Prostate gland (tissue), 2 donors: ENCODE results near the gene PNPLA5. TPM values are rescaled to one million over a fixed set of nuclear protein-coding genes. Genes with fewer than 3 reads are reported as not detected.

Experiments used
- DNase-seq: peaks from one replicate; pipeline ENCODE4 v3.0.0-alpha.2; 2019; ENCODE audit warnings: low spot score
- H3K27ac ChIP-seq, 2 donors: fragments of 200-600 bp; sonication (generic); 2 replicates each; pipeline ENCODE4 v1.5.1; 2017 to 2019
- H3K27me3 ChIP-seq: fragments of 200-600 bp; sonication (generic); replicated peaks from 2 replicates; pipeline ENCODE4 v1.5.1; 2019; ENCODE audit not compliant: insufficient read depth
- H3K36me3 ChIP-seq, 2 donors: fragments of 200-600 bp; sonication (generic); 1 replicate in 1 of 2; 2 replicates in 1 of 2; pipeline versions ENCODE4 v1.5.1 to v1.8.1; 2017 to 2019
- H3K4me1 ChIP-seq: fragments of 200-600 bp; sonication (generic); replicated peaks from 2 replicates; pipeline ENCODE4 v1.5.1; 2019
- H3K4me3 ChIP-seq, 2 donors: fragments of 200-600 bp; sonication (generic); 2 replicates each; pipeline ENCODE4 v1.5.1; 2017 to 2019
- H3K9me3 ChIP-seq: fragments of 200-600 bp; sonication (generic); 2 replicates; pipeline ENCODE4 v1.5.1; 2017
- CTCF ChIP-seq, 4 experiments: fragments of 200-600 bp in 2 of 4; fragments of 450-650 bp in 2 of 4; sonication (generic) in 2 of 4; IDR thresholded peaks; 1 replicate in 3 of 4; 2 replicates in 1 of 4; pipeline ENCODE4 v1.5.1; 2016 to 2019; ENCODE audit warnings: antibody characterized with exemption in 4 of 4, mild to moderate bottlenecking in 2 of 4, moderate library complexity in 2 of 4
- POLR2A ChIP-seq: fragments of 450-650 bp; IDR thresholded peaks from one replicate; pipeline ENCODE4 v1.6.1; 2016; ENCODE audit warnings: antibody characterized with exemption, mild to moderate bottlenecking
- POLR2AphosphoS5 ChIP-seq: sonication (generic); formaldehyde crosslinking; IDR thresholded peaks from one replicate; pipeline ENCODE4 v1.6.1; 2017; ENCODE audit warnings: antibody characterized with exemption
- WGBS: methylation state at CpG from one replicate; pipeline ENCODE4 v1.1.5; 2018; 5-methylcytosine and 5-hydroxymethylcytosine counted together
- intact Hi-C: fragments of 100-400 bp; cut with DNase I; formaldehyde crosslinking; loops from one replicate; pipeline ENCODE4 v1.14.2; 2022
- total RNA-seq, 2 donors: library from RNA; depleted of rRNA; stranded (reverse); fragments of >200 nt; gene quantifications; one replicate each; pipeline ENCODE4 v1.1.0, GENCODE V29; 2016

PNPLA5 gene
- total RNA-seq, 2 donors from 2014 or later = not detected

GRCh38 chr22:43843783-43844530 is 47.9 kb downstream of the PNPLA5 start:
- no peak for TF ChIP-seq POLR2AphosphoS5
- TF ChIP-seq CTCF (IDR thresholded peaks at IDR 0.05) = no peak
- no peak for TF ChIP-seq POLR2A
- no peak for DNase-seq
- Histone ChIP-seq H3K4me1 (no peaks in the 10 kb centered on the region), H3K36me3 (no peaks in the 10 kb centered on the region), H3K4me3 (no peak overlapping the region), H3K9me3 (no peaks in the 10 kb centered on the region), H3K27me3 (no peaks in the 10 kb centered on the region), H3K27ac (no peak overlapping the region)
- WGBS = 89% methylated on average over 21 of the region's 21 CpGs
- intact Hi-C loops = no loop called here

GRCh38 chr22:43841742-43842141 is 50.1 kb downstream of the PNPLA5 start:
- Histone ChIP-seq H3K36me3 (no peaks in the 10 kb centered on the region), H3K27ac (no peak overlapping the region), H3K27me3 (no peaks in the 10 kb centered on the region), H3K9me3 (no peaks in the 10 kb centered on the region), H3K4me1 (no peaks in the 10 kb centered on the region), H3K4me3 (no peak overlapping the region)
- DNase-seq = no peak
- no peak for TF ChIP-seq POLR2A
- no peak for TF ChIP-seq POLR2AphosphoS5
- no peak for TF ChIP-seq CTCF (IDR thresholded peaks at IDR 0.05)
- intact Hi-C loops = no loop called here
- WGBS = 92% methylated on average over 20 of the region's 21 CpGs

GRCh38 chr22:43840851-43841250 is 51.0 kb downstream of the PNPLA5 start:
- no peak for TF ChIP-seq CTCF (IDR thresholded peaks at IDR 0.05)
- TF ChIP-seq POLR2AphosphoS5 = no peak
- no peak for TF ChIP-seq POLR2A
- H3K4me1 ChIP-seq = no peaks in the 10 kb centered on the region
- H3K4me3 ChIP-seq = no peak overlapping the region
- intact Hi-C loops = no loop called here
- 87% methylated on average over 16 of the region's 16 CpGs for WGBS
- H3K36me3 ChIP-seq = no peaks in the 10 kb centered on the region
- DNase-seq = no peak
- H3K27me3 ChIP-seq = no peaks in the 10 kb centered on the region
- H3K9me3 ChIP-seq = no peaks in the 10 kb centered on the region
- no peak overlapping the region for H3K27ac ChIP-seq

GRCh38 chr22:43840431-43840830 is 51.4 kb downstream of the PNPLA5 start:
- H3K9me3 ChIP-seq = no peaks in the 10 kb centered on the region
- intact Hi-C loops = no loop called here
- no peak overlapping the region for H3K4me3 ChIP-seq
- no peaks in the 10 kb centered on the region for H3K4me1 ChIP-seq
- no peak overlapping the region for H3K27ac ChIP-seq
- no peak for DNase-seq
- WGBS = 87% methylated on average over 13 of the region's 13 CpGs
- no peak for TF ChIP-seq POLR2AphosphoS5
- no peak for TF ChIP-seq POLR2A
- TF ChIP-seq CTCF (IDR thresholded peaks at IDR 0.05) = no peak
- H3K36me3 ChIP-seq = no peaks in the 10 kb centered on the region
- no peaks in the 10 kb centered on the region for H3K27me3 ChIP-seq

GRCh38 chr22:43839781-43840180 is 52.0 kb downstream of the PNPLA5 start:
- no peaks in the 10 kb centered on the region for H3K27me3 ChIP-seq
- no peaks in the 10 kb centered on the region for H3K36me3 ChIP-seq
- H3K27ac ChIP-seq = no peak overlapping the region
- no peak overlapping the region for H3K4me3 ChIP-seq
- no peaks in the 10 kb centered on the region for H3K4me1 ChIP-seq
- intact Hi-C loops = no loop called here
- H3K9me3 ChIP-seq = no peaks in the 10 kb centered on the region
- DNase-seq = no peak
- TF ChIP-seq POLR2A = no peak
- no peak for TF ChIP-seq POLR2AphosphoS5
- TF ChIP-seq CTCF (IDR thresholded peaks at IDR 0.05) = no peak
- WGBS = 75% methylated on average over 8 of the region's 8 CpGs
